Measurements from ENCODE around the gene MCRIP1. TPM values are rescaled to one million over a fixed set of nuclear protein-coding genes. Genes with fewer than 3 reads are reported as not detected.

Gene MCRIP1
- total RNA-seq, 1 donor from 2014 or later, result 103 TPM

Other genes starting within 250 kb of the MCRIP1 start
- 86.4 TPM for gene NPLOC4, start 196.2 kb downstream of the MCRIP1 start, total RNA-seq
- not detected for gene TSPAN10, start 196.1 kb downstream of the MCRIP1 start, total RNA-seq
- gene PDE6G, start 176.7 kb downstream of the MCRIP1 start, total RNA-seq, result not detected
- 12.4 TPM for gene OXLD1, start 166.7 kb downstream of the MCRIP1 start, total RNA-seq
- gene CCDC137, start 166.6 kb downstream of the MCRIP1 start, total RNA-seq, result 6.2 TPM
- gene ARL16, start 149.5 kb downstream of the MCRIP1 start, total RNA-seq, result 12.0 TPM
- 42.1 TPM for gene HGS, start 149.3 kb downstream of the MCRIP1 start, total RNA-seq
- gene MRPL12, start 129.9 kb downstream of the MCRIP1 start, total RNA-seq, result 184 TPM
- gene SLC25A10, start 121.0 kb downstream of the MCRIP1 start, total RNA-seq, result 8.6 TPM
- not detected for gene GCGR, start 29.1 kb downstream of the MCRIP1 start, total RNA-seq
- gene PPP1R27, start 1.8 kb upstream of the MCRIP1 start, total RNA-seq, result 0.67 TPM
- 362 TPM for gene P4HB, start 27.2 kb upstream of the MCRIP1 start, total RNA-seq
- gene ARHGDIA, start 38.0 kb upstream of the MCRIP1 start, total RNA-seq, result 114 TPM
- gene ALYREF, start 58.3 kb upstream of the MCRIP1 start, total RNA-seq, result 32.0 TPM
- gene ANAPC11, start 58.4 kb upstream of the MCRIP1 start, total RNA-seq, result 173 TPM
- gene NPB, start 68.9 kb upstream of the MCRIP1 start, total RNA-seq, result 0.69 TPM
- 28.4 TPM for gene PCYT2, start 78.1 kb upstream of the MCRIP1 start, total RNA-seq
- 6.3 TPM for gene SIRT7, start 84.9 kb upstream of the MCRIP1 start, total RNA-seq
- 27.5 TPM for gene MAFG, start 94.4 kb upstream of the MCRIP1 start, total RNA-seq
- gene PYCR1, start 104.0 kb upstream of the MCRIP1 start, total RNA-seq, result 4.0 TPM
- gene MYADML2, start 113.9 kb upstream of the MCRIP1 start, total RNA-seq, result 4.0 TPM
- gene NOTUM, start 127.9 kb upstream of the MCRIP1 start, total RNA-seq, result 0.52 TPM
- gene ASPSCR1, start 144.3 kb upstream of the MCRIP1 start, total RNA-seq, result 25.4 TPM
- gene CENPX, start 189.6 kb upstream of the MCRIP1 start, total RNA-seq, result 27.0 TPM
- gene LRRC45, start 190.0 kb upstream of the MCRIP1 start, total RNA-seq, result 6.3 TPM
- 1.8 TPM for gene RAC3, start 198.4 kb upstream of the MCRIP1 start, total RNA-seq
- 177 TPM for gene DCXR, start 204.4 kb upstream of the MCRIP1 start, total RNA-seq
- gene RFNG, start 218.5 kb upstream of the MCRIP1 start, total RNA-seq, result 21.8 TPM
- gene GPS1, start 218.6 kb upstream of the MCRIP1 start, total RNA-seq, result 90.6 TPM
- gene DUS1L, start 232.5 kb upstream of the MCRIP1 start, total RNA-seq, result 67.7 TPM